ENCODE measurements around the gene PRAME. TPM values are rescaled to one million over a fixed set of nuclear protein-coding genes. Genes with fewer than 3 reads are reported as not detected.

The PRAME gene
- polyA plus RNA-seq, 4 donors, result not detected

- FAIRE-seq (no peak), DNase-seq (no peak)
- WGBS, 3 donors, result 90 to 95% (median 91%) methylated on average over 9 of the region's 9 CpGs
Observed at GRCh38 chr22:22555596-22555995, 3.5 kb downstream of the PRAME start.

GRCh38 chr22:22554587-22555284, 4.3 kb downstream of the PRAME start:
- Histone ChIP-seq H3K36me3 (ENCODE audit: control insufficient read depth in 3 of 3, insufficient read depth in 2 of 3, low read depth in 1 of 3, low read length in 3 of 3) (no peaks in the 10 kb centered on the region), H3K27ac (ENCODE audit: low read depth in 1 of 3, low read length in 2 of 3) (no peak overlapping the region), H3K4me1 (ENCODE audit: control insufficient read depth in 3 of 3, insufficient read depth in 2 of 3, low read depth in 1 of 3, low read length in 2 of 3) (no peaks in the 10 kb centered on the region), H3K4me3 (ENCODE audit: low read depth in 1 of 3, low read length in 3 of 3) (no peak overlapping the region), H3K9me3 (ENCODE audit: control insufficient read depth in 2 of 2, insufficient read depth in 1 of 2, low read depth in 1 of 2, low read length in 1 of 2) (no peaks in the 10 kb centered on the region), H3K27me3 (ENCODE audit: control insufficient read depth in 3 of 3, insufficient read depth in 3 of 3, low read length in 3 of 3) (peaks cover 0 to 3% (median 0%) of the 10 kb centered on the region in 3 donors)
- FAIRE-seq (no peak), DNase-seq (no peak)
- 60 to 81% (median 69%) methylated on average over 4 of the region's 4 CpGs for WGBS, 3 donors

More at GRCh38 chr22:22555596-22555995, 3.5 kb downstream of the PRAME start:
- Histone ChIP-seq H3K4me3 (ENCODE audit: low read depth in 1 of 3, low read length in 3 of 3) (no peak overlapping the region), H3K4me1 (ENCODE audit: control insufficient read depth in 3 of 3, insufficient read depth in 2 of 3, low read depth in 1 of 3, low read length in 2 of 3) (no peaks in the 10 kb centered on the region), H3K27me3 (ENCODE audit: control insufficient read depth in 3 of 3, insufficient read depth in 3 of 3, low read length in 3 of 3) (peaks cover 0 to 3% (median 0%) of the 10 kb centered on the region in 3 donors), H3K36me3 (ENCODE audit: control insufficient read depth in 3 of 3, insufficient read depth in 2 of 3, low read depth in 1 of 3, low read length in 3 of 3) (no peaks in the 10 kb centered on the region), H3K27ac (ENCODE audit: low read depth in 1 of 3, low read length in 2 of 3) (no peak overlapping the region), H3K9me3 (ENCODE audit: control insufficient read depth in 2 of 2, insufficient read depth in 1 of 2, low read depth in 1 of 2, low read length in 1 of 2) (no peaks in the 10 kb centered on the region)

- no peaks in the 10 kb centered on the region for H3K4me1 ChIP-seq (ENCODE audit: control insufficient read depth in 3 of 3, insufficient read depth in 2 of 3, low read depth in 1 of 3, low read length in 2 of 3)
- H3K36me3 ChIP-seq (ENCODE audit: control insufficient read depth in 3 of 3, insufficient read depth in 2 of 3, low read depth in 1 of 3, low read length in 3 of 3), result no peaks in the 10 kb centered on the region
- FAIRE-seq (no peak), DNase-seq (no peak)
- no peaks in the 10 kb centered on the region for H3K9me3 ChIP-seq (ENCODE audit: control insufficient read depth in 2 of 2, insufficient read depth in 1 of 2, low read depth in 1 of 2, low read length in 1 of 2)
- no peak overlapping the region for H3K27ac ChIP-seq (ENCODE audit: low read depth in 1 of 3, low read length in 2 of 3)
- H3K4me3 ChIP-seq (ENCODE audit: low read depth in 1 of 3, low read length in 3 of 3), result no peak overlapping the region
- 49 to 55% (median 51%) methylated on average over 8 of the region's 8 CpGs for WGBS, 3 donors
- peaks cover 0 to 6% (median 0%) of the 10 kb centered on the region in 3 donors for H3K27me3 ChIP-seq (ENCODE audit: control insufficient read depth in 3 of 3, insufficient read depth in 3 of 3, low read length in 3 of 3)
Observed at GRCh38 chr22:22553735-22554586, 5.1 kb downstream of the PRAME start.

- DNase-seq (no peak), FAIRE-seq (no peak)
- H3K4me3 ChIP-seq (ENCODE audit: low read depth in 1 of 3, low read length in 3 of 3), result no peak overlapping the region
- H3K27ac ChIP-seq (ENCODE audit: low read depth in 1 of 3, low read length in 2 of 3), result no peak overlapping the region
- peaks cover 0 to 6% (median 0%) of the 10 kb centered on the region in 3 donors for H3K27me3 ChIP-seq (ENCODE audit: control insufficient read depth in 3 of 3, insufficient read depth in 3 of 3, low read length in 3 of 3)
- WGBS, 3 donors, result 85 to 100% (median 90%) methylated on average over 1 of the region's 1 CpG
- no peaks in the 10 kb centered on the region for H3K9me3 ChIP-seq (ENCODE audit: control insufficient read depth in 2 of 2, insufficient read depth in 1 of 2, low read depth in 1 of 2, low read length in 1 of 2)
- H3K4me1 ChIP-seq (ENCODE audit: control insufficient read depth in 3 of 3, insufficient read depth in 2 of 3, low read depth in 1 of 3, low read length in 2 of 3), result no peaks in the 10 kb centered on the region
- H3K36me3 ChIP-seq (ENCODE audit: control insufficient read depth in 3 of 3, insufficient read depth in 2 of 3, low read depth in 1 of 3, low read length in 3 of 3), result no peaks in the 10 kb centered on the region
Observed at GRCh38 chr22:22553141-22553540, 5.9 kb downstream of the PRAME start.

GRCh38 chr22:22552630-22553029, 6.4 kb downstream of the PRAME start:
- no peak overlapping the region for H3K4me3 ChIP-seq (ENCODE audit: low read depth in 1 of 3, low read length in 3 of 3)
- FAIRE-seq (no peak), DNase-seq (no peak)
- no peaks in the 10 kb centered on the region for H3K9me3 ChIP-seq (ENCODE audit: control insufficient read depth in 2 of 2, insufficient read depth in 1 of 2, low read depth in 1 of 2, low read length in 1 of 2)
- H3K36me3 ChIP-seq (ENCODE audit: control insufficient read depth in 3 of 3, insufficient read depth in 2 of 3, low read depth in 1 of 3, low read length in 3 of 3), result no peaks in the 10 kb centered on the region
- WGBS, 3 donors, result 67 to 73% (median 71%) methylated on average over 4 of the region's 4 CpGs
- no peak overlapping the region for H3K27ac ChIP-seq (ENCODE audit: low read depth in 1 of 3, low read length in 2 of 3)
- peaks cover 0 to 6% (median 0%) of the 10 kb centered on the region in 3 donors for H3K27me3 ChIP-seq (ENCODE audit: control insufficient read depth in 3 of 3, insufficient read depth in 3 of 3, low read length in 3 of 3)
- no peaks in the 10 kb centered on the region for H3K4me1 ChIP-seq (ENCODE audit: control insufficient read depth in 3 of 3, insufficient read depth in 2 of 3, low read depth in 1 of 3, low read length in 2 of 3)

- no peak overlapping the region for H3K27ac ChIP-seq (ENCODE audit: low read depth in 1 of 3, low read length in 2 of 3)
- H3K4me3 ChIP-seq (ENCODE audit: low read depth in 1 of 3, low read length in 3 of 3), result no peak overlapping the region
- DNase-seq (no peak), FAIRE-seq (no peak)
- peaks cover 0 to 6% (median 0%) of the 10 kb centered on the region in 3 donors for H3K27me3 ChIP-seq (ENCODE audit: control insufficient read depth in 3 of 3, insufficient read depth in 3 of 3, low read length in 3 of 3)
- H3K4me1 ChIP-seq (ENCODE audit: control insufficient read depth in 3 of 3, insufficient read depth in 2 of 3, low read depth in 1 of 3, low read length in 2 of 3), result no peaks in the 10 kb centered on the region
- 83 to 87% (median 85%) methylated on average over 8 of the region's 8 CpGs for WGBS, 3 donors
- H3K9me3 ChIP-seq (ENCODE audit: control insufficient read depth in 2 of 2, insufficient read depth in 1 of 2, low read depth in 1 of 2, low read length in 1 of 2), result no peaks in the 10 kb centered on the region
- H3K36me3 ChIP-seq (ENCODE audit: control insufficient read depth in 3 of 3, insufficient read depth in 2 of 3, low read depth in 1 of 3, low read length in 3 of 3), result no peaks in the 10 kb centered on the region
Observed at GRCh38 chr22:22550789-22551434, 8.2 kb downstream of the PRAME start.

- no peak overlapping the region for H3K27ac ChIP-seq (ENCODE audit: low read depth in 1 of 3, low read length in 2 of 3)
- 53 to 72% (median 62%) methylated on average over 1 of the region's 1 CpG for WGBS, 3 donors
- no peak overlapping the region for H3K4me3 ChIP-seq (ENCODE audit: low read depth in 1 of 3, low read length in 3 of 3)
- no peak for DNase-seq
- peaks cover 0 to 6% (median 0%) of the 10 kb centered on the region in 3 donors for H3K27me3 ChIP-seq (ENCODE audit: control insufficient read depth in 3 of 3, insufficient read depth in 3 of 3, low read length in 3 of 3)
- no peaks in the 10 kb centered on the region for H3K9me3 ChIP-seq (ENCODE audit: control insufficient read depth in 2 of 2, insufficient read depth in 1 of 2, low read depth in 1 of 2, low read length in 1 of 2)
- no peaks in the 10 kb centered on the region for H3K4me1 ChIP-seq (ENCODE audit: control insufficient read depth in 3 of 3, insufficient read depth in 2 of 3, low read depth in 1 of 3, low read length in 2 of 3)
- FAIRE-seq, result no peak
- H3K36me3 ChIP-seq (ENCODE audit: control insufficient read depth in 3 of 3, insufficient read depth in 2 of 3, low read depth in 1 of 3, low read length in 3 of 3), result no peaks in the 10 kb centered on the region
Observed at GRCh38 chr22:22548910-22549309, 10.2 kb downstream of the PRAME start.

- Histone ChIP-seq H3K4me1 (ENCODE audit: control insufficient read depth in 3 of 3, insufficient read depth in 2 of 3, low read depth in 1 of 3, low read length in 2 of 3) (no peaks in the 10 kb centered on the region), H3K4me3 (ENCODE audit: low read depth in 1 of 3, low read length in 3 of 3) (no peak overlapping the region), H3K9me3 (ENCODE audit: control insufficient read depth in 2 of 2, insufficient read depth in 1 of 2, low read depth in 1 of 2, low read length in 1 of 2) (no peaks in the 10 kb centered on the region), H3K36me3 (ENCODE audit: control insufficient read depth in 3 of 3, insufficient read depth in 2 of 3, low read depth in 1 of 3, low read length in 3 of 3) (no peaks in the 10 kb centered on the region), H3K27me3 (ENCODE audit: control insufficient read depth in 3 of 3, insufficient read depth in 3 of 3, low read length in 3 of 3) (peaks cover 0 to 6% (median 0%) of the 10 kb centered on the region in 3 donors), H3K27ac (ENCODE audit: low read depth in 1 of 3, low read length in 2 of 3) (no peak overlapping the region)
- FAIRE-seq (no peak), DNase-seq (no peak)
- WGBS, 3 donors, result 64 to 76% (median 65%) methylated on average over 9 of the region's 9 CpGs
Observed at GRCh38 chr22:22548317-22548716, 10.7 kb downstream of the PRAME start.

Data from small intestine (tissue), 7 donors.